Activated T-cell treated with anti-CD3 and anti-CD28 coated beads for 1 hour (primary cell): ENCODE results near the gene MYD88.

Experiments used
- DNase-seq: peaks from one replicate; pipeline ENCODE4 v3.0.0-alpha.2; 2020; ENCODE audit warnings: low read depth

Gene MYD88

GRCh38 chr3:38112378-38112761 lies 26.1 kb upstream of the MYD88 start:
- no peak for DNase-seq

- DNase-seq, result no peak
Observed at GRCh38 chr3:38114052-38114874, 24.2 kb upstream of the MYD88 start.

GRCh38 chr3:38114875-38115644 lies 23.4 kb upstream of the MYD88 start:
- no peak for DNase-seq

GRCh38 chr3:38115645-38116427 lies 22.6 kb upstream of the MYD88 start:
- no peak for DNase-seq

- DNase-seq, result no peak
Observed at GRCh38 chr3:38116471-38117162, 21.8 kb upstream of the MYD88 start.

GRCh38 chr3:38117163-38117716 lies 21.2 kb upstream of the MYD88 start:
- no peak for DNase-seq

GRCh38 chr3:38117748-38118420 lies 20.6 kb upstream of the MYD88 start:
- DNase-seq, result peak; percentile 67

- DNase-seq, result no peak
Observed at GRCh38 chr3:38118421-38119247, 19.8 kb upstream of the MYD88 start.

GRCh38 chr3:38119248-38119544 lies 19.3 kb upstream of the MYD88 start:
- no peak for DNase-seq

- no peak for DNase-seq
Observed at GRCh38 chr3:38119821-38120692, 18.4 kb upstream of the MYD88 start.

- DNase-seq, result no peak
Observed at GRCh38 chr3:38120693-38121450, 17.6 kb upstream of the MYD88 start.

GRCh38 chr3:38121451-38121831 lies 17.0 kb upstream of the MYD88 start:
- no peak for DNase-seq

- DNase-seq, result no peak
Observed at GRCh38 chr3:38121832-38122461, 16.5 kb upstream of the MYD88 start.

- no peak for DNase-seq
Observed at GRCh38 chr3:38122712-38123290, 15.7 kb upstream of the MYD88 start.

GRCh38 chr3:38124324-38125122 lies 13.9 kb upstream of the MYD88 start:
- no peak for DNase-seq

- DNase-seq, result no peak
Observed at GRCh38 chr3:38125305-38126120, 12.9 kb upstream of the MYD88 start.
